SK-N-MC (cell line): ENCODE data around the gene BANP.
"Not testable (repeated sequence)": the region's sequence is repeated elsewhere in the genome, so short reads cannot be mapped to it uniquely, and the experiment has no call there.

Experiments used
- EZH2 ChIP-seq: fragments of 200-600 bp; sonication (generic); IDR thresholded peaks from one replicate; pipeline ENCODE4 v1.6.1; 2017; ENCODE audit warnings: antibody characterized with exemption
- POLR2AphosphoS5 ChIP-seq: IDR thresholded peaks from 2 replicates; pipeline ENCODE4 v1.6.1; 2012; ENCODE audit warnings: mild to moderate bottlenecking, low read depth, low read length, borderline replicate concordance

- not testable (repeated sequence) for TF ChIP-seq POLR2AphosphoS5, EZH2
These were observed 70.1 kb downstream of the BANP start for GRCh38 chr16:88021041-88021970.
